Measurements from ENCODE around the gene DCBLD2. TPM values are rescaled to one million over a fixed set of nuclear protein-coding genes. Genes with fewer than 3 reads are reported as not detected.

Gene DCBLD2
- total RNA-seq, 1 experiment from 2014 or later, result 33.6 TPM

GRCh38 chr3:98901119-98901391, 440 bp downstream of the DCBLD2 start:
- POLR2A ChIA-PET (ENCODE audit: low non-redundant PET), result no interaction called here
- BruUV-seq (replicated peaks), result no TSS peak
- DNase-seq (ENCODE audit: low spot score), result peak; percentile 42

GRCh38 chr3:98900265-98901118, 1.0 kb downstream of the DCBLD2 start:
- ChIA-PET CTCF (no interaction called here), POLR2A (ENCODE audit: low non-redundant PET) (interaction anchor here (0.7 kb wide), 1 partner anchor 95 kb away, joined by 4 read pairs; no protein-coding TSS in a partner anchor)
- no peak for TF ChIP-seq EZH2 (IDR thresholded peaks at IDR 0.05; ENCODE audit: borderline replicate concordance, low read depth, low read length, poor library complexity, severe bottlenecking)
- TF ChIP-seq CTCF (conservative IDR thresholded peaks at IDR 0.05; ENCODE audit: low read depth, low read length), result no peak
- Histone ChIP-seq H3K9me3 (ENCODE audit: low read depth, low read length, poor library complexity, severe bottlenecking) (no peaks in the 10 kb centered on the region), H3K27ac (ENCODE audit: low read depth, low read length, poor library complexity, severe bottlenecking) (peak overlapping the region; percentile 85), H3K27me3 (replicated peaks; ENCODE audit: insufficient read depth, low read depth, low read length, poor library complexity) (no peaks in the 10 kb centered on the region), H3K4me1 (ENCODE audit: insufficient read depth, low read length, poor library complexity, severe bottlenecking) (peaks cover 7% of the 10 kb centered on the region), H3K4me3 (ENCODE audit: low read depth, low read length, poor library complexity, severe bottlenecking) (peak overlapping the region; percentile 72), H3K36me3 (ENCODE audit: insufficient read depth, low read length, poor library complexity, severe bottlenecking) (no peaks in the 10 kb centered on the region)
- TSS peak; percentile 46 for BruUV-seq (replicated peaks)
- no peak for DNase-seq (ENCODE audit: low spot score)
- intact Hi-C loops (cut with micrococcal nuclease; ENCODE audit: unreplicated experiment), result loop anchor here (5.0 kb wide), 3 partner anchors 67 to 277 kb away; no protein-coding TSS in a partner anchor

More at GRCh38 chr3:98901119-98901391, 440 bp downstream of the DCBLD2 start:
- peak overlapping the region; percentile 85 for H3K27ac ChIP-seq (ENCODE audit: low read depth, low read length, poor library complexity, severe bottlenecking)
- peaks cover 7% of the 10 kb centered on the region for H3K4me1 ChIP-seq (ENCODE audit: insufficient read depth, low read length, poor library complexity, severe bottlenecking)
- TF ChIP-seq EZH2 (IDR thresholded peaks at IDR 0.05; ENCODE audit: borderline replicate concordance, low read depth, low read length, poor library complexity, severe bottlenecking) (no peak), CTCF (conservative IDR thresholded peaks at IDR 0.05; ENCODE audit: low read depth, low read length) (no peak)
- peak overlapping the region; percentile 72 for H3K4me3 ChIP-seq (ENCODE audit: low read depth, low read length, poor library complexity, severe bottlenecking)
- intact Hi-C loops (cut with micrococcal nuclease; ENCODE audit: unreplicated experiment), result loop anchor here (5.0 kb wide), 3 partner anchors 66 to 276 kb away; no protein-coding TSS in a partner anchor
- CTCF ChIA-PET, result interaction anchor here (1.0 kb wide), 1 partner anchor 93 kb away, joined by 3 read pairs; no protein-coding TSS in a partner anchor
- H3K36me3 ChIP-seq (ENCODE audit: insufficient read depth, low read length, poor library complexity, severe bottlenecking), result no peaks in the 10 kb centered on the region
- H3K9me3 ChIP-seq (ENCODE audit: low read depth, low read length, poor library complexity, severe bottlenecking), result no peaks in the 10 kb centered on the region
- H3K27me3 ChIP-seq (replicated peaks; ENCODE audit: insufficient read depth, low read depth, low read length, poor library complexity), result no peaks in the 10 kb centered on the region

- Histone ChIP-seq H3K27ac (ENCODE audit: low read depth, low read length, poor library complexity, severe bottlenecking) (no peak overlapping the region), H3K4me3 (ENCODE audit: low read depth, low read length, poor library complexity, severe bottlenecking) (no peak overlapping the region), H3K27me3 (replicated peaks; ENCODE audit: insufficient read depth, low read depth, low read length, poor library complexity) (no peaks in the 10 kb centered on the region), H3K4me1 (ENCODE audit: insufficient read depth, low read length, poor library complexity, severe bottlenecking) (peaks cover 17% of the 10 kb centered on the region), H3K9me3 (ENCODE audit: low read depth, low read length, poor library complexity, severe bottlenecking) (no peaks in the 10 kb centered on the region), H3K36me3 (ENCODE audit: insufficient read depth, low read length, poor library complexity, severe bottlenecking) (no peaks in the 10 kb centered on the region)
- TF ChIP-seq CTCF (conservative IDR thresholded peaks at IDR 0.05; ENCODE audit: low read depth, low read length) (no peak), EZH2 (IDR thresholded peaks at IDR 0.05; ENCODE audit: borderline replicate concordance, low read depth, low read length, poor library complexity, severe bottlenecking) (no peak)
- intact Hi-C loops (cut with micrococcal nuclease; ENCODE audit: unreplicated experiment), result no loop called here
- DNase-seq (ENCODE audit: low spot score), result no peak
- ChIA-PET CTCF (no interaction called here), POLR2A (ENCODE audit: low non-redundant PET) (no interaction called here)
- BruUV-seq (replicated peaks), result no TSS peak
Measured at GRCh38 chr3:98897701-98898100, 3.8 kb downstream of the DCBLD2 start.
